GM18502 (cell line): ENCODE measurements around the gene POLG.

ENCODE experiments used
- ATAC-seq: cut with Tn5 transposase; IDR thresholded peaks from one replicate; pipeline ENCODE4 v1.9.1; 2021; ENCODE audit warnings: mild to moderate bottlenecking; ENCODE audit not compliant: unreplicated experiment, poor library complexity

The POLG gene

DNA sequence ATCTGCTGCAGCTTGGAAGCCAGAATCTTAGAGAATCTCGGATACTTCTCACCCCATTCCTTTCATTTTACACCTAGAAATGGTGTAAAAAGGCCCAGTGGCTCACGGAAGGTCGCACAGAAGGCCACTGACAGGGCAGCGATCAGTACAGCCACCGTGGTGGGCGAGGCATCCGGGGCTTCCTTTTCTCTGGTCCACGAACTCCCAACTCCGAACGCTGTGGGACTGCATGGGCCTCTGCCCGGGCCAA lies 36.3 kb upstream of the POLG start:
- ATAC-seq = no peak

DNA sequence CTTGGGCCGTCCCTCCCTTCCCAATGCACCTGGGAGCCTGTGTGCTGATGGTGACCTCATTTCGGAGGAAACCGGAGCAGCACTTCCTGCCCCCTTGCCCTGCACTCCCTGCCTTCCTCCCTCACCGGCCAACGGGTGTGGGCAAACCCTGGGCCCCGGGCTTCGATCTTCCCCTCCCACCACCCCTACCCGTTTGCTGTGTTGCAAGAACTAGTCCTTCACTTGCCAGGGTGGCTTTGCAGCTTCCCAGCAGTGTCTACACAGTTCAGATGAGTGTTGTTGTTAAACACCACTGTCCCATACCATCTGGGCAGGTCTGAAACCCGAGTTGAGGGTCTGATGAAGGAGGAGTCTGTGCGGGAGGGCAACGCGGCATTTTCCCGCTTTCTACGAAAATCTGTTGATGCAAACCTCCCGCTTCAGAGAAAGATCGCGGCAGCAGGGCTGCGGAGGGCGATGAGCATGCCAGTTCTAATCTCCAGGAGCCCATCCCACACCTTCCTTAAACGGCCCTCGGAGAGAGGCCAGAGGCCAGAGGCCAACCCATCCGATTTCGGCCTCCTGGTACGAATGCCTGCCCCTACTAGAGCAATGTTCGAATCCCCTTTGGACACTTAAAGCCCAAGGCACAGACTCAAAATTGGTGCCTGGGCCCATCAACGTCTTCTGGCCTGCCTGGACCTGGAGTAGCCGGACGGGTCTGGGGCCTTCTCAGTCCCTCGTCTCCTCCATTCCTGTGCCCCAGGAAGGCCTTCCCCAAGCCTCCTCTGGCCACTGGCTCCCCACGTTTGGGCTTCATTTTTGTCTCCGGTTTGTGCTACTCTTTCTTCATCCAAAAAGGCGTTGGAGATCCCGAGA lies 35.7 kb upstream of the POLG start:
- ATAC-seq = no peak

DNA sequence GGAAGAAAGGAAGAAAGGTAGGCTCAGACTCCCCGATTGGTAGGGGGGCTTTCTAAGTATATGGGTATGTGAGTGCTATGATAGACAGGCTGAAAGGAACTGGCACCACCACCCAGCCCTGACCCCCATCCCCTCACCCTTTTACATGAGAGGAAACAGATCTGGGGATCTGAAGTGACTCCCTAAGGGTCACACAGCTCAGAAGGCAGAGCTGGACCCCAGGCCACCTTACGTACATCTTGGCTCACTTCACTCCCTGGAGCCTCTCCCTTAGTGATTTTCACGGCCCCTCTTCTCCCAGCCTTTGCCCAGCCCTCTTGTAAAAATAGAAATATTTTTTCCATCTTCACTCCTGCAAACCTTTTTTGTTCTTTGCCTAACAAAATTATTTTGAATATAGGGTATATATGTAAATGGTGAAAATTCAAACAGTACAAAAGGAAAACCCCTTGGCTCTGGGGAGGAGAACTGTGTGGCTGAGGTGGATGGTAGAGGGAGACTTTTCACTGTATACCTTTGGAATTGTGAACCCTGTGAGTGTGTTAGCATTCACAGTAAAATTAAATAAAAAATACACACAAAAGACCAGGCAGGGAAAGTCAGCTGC lies 34.8 kb upstream of the POLG start:
- no peak for ATAC-seq

DNA sequence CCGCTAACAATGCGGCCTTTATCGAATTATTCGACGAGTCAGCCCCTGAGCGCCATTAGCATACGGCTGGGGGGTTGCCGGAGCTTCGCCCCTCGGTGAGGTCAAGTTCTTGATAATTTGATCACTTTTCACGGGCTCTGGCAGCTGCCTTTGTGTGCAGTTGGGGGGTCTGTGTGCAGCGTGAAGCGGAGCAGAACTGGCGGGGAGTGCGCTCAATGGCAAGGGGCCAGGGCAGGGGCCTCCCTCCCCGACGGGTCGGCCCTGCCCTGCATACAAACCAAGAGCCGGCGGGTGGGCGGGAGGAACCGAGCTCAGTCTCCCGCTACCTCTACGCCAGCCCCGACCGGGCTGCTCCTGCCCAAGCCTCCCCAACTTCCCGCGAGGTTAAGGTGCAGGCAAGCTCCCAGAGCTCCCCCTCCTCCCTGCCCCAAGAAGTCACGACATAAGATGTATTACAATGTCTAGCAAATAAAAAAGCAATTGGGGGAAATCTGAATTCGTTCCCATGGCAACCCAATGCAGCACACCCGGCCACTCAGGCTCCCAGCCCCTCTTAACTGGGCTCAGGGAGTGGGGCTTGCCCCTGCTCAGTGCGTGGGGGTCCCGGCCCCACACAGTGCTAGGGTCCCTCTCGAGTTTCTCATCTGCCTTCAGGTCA lies 34.1 kb upstream of the POLG start:
- no peak for ATAC-seq

DNA sequence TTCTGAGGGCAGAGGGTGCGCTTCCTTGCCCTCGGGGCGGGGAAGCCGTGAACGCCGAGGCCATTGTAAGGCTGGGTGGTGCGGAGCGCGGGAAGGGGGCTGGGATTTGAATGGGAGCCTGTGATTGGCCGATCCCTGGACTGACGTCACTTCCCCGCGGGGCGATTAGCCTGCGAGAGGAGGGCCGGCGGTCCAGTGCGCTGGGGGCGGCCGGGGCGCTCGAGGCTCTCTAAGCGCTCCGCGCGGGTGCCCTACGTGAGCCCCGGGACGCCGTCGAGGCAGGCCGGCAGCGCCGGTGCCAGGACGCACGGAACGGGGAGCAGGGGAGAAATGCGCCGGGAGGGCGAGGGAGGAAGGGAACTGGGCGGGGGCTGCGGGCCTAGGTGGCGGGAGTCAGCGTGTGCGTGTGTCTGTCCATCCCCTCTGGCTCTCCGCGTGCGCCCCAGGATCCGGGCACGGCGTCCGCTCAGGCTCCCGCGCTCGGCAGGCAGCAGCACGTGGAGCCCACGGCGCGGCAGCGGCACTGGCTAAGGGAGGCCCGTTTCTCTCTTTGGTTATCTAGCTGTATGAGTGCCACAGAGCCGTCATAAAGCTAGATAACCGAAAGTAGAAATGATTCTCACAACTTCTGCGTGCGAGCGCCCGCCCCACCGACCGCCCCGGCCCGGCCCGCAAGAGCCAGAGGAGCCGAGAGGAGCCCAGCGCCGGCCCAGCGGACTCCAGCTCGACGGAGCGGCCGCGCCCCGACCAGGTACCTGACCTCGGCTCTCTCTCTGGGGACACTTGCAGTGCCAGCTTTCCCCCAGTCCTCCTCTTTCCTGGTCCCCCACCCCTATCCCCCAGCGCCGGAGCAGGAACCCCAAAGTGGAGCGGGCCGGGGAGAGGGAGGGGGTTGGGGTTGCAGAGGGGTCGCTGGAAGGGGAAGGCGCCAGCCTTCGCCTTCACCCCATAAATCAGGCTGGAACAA lies 33.1 kb upstream of the POLG start:
- ATAC-seq = no peak

DNA sequence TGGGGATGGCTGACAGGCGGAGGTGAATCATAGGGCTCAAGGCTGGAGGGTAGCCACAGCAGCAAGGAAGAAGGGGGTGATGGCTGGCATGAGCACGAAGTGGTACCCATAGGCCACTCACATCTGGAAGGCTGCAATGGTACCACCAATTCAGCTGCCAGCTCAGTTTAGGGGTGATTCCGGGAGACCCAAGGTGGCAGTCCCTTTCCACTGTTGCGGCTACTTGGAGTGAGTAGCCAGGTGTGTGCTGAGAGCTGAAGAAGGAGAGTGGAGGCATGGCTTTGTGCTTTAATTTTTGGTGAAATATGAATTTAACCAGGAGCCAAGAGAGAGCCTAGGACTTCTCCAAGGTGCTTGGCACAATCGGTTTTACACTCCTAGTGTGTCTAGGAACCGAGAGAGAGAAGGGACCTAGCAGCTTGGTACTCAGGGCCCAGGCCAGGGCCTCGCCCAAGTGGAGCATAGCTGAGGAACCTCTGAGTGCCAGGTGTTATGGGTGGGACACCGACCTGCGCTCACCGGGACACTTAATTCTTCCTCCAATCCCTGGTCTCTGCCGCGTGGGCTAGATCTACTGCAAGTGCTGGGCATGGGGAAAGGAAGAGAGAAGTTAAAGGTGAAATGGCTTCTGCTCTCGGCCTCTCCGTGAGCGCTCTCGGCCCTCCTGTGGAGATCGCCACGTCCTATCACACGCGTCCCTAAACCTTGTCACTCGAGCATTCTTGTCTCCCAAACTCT lies 32.2 kb upstream of the POLG start:
- no peak for ATAC-seq

DNA sequence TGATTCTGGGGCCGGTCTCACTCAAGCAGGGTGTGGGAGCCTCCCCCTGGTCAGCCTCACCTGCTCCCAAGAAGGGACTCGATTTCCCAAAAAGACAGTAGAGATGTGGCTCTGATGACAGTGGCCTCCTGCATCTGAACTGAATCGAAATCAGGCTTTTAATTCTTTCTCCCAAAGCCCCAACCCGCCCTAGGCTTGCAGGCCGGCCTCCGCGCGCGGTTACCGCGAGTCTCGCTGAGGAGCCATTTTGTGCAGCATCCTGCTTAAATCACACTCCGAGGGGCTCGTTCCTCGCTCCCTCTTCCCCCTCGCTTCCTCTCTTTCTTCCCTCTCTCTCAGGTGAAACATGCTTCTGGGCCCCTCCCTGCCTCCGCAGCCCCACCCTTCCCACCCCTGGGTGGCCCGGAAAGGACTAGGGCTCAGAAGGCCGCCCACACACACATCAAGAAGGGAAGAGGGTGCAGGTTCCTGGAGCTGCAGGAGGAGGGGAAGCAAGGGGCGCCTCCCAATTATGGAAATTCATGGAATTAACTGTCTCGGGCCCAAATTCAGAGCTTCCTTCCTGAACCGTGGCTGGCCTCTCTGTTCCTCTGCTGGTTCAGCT lies 30.9 kb upstream of the POLG start:
- ATAC-seq = no peak

DNA sequence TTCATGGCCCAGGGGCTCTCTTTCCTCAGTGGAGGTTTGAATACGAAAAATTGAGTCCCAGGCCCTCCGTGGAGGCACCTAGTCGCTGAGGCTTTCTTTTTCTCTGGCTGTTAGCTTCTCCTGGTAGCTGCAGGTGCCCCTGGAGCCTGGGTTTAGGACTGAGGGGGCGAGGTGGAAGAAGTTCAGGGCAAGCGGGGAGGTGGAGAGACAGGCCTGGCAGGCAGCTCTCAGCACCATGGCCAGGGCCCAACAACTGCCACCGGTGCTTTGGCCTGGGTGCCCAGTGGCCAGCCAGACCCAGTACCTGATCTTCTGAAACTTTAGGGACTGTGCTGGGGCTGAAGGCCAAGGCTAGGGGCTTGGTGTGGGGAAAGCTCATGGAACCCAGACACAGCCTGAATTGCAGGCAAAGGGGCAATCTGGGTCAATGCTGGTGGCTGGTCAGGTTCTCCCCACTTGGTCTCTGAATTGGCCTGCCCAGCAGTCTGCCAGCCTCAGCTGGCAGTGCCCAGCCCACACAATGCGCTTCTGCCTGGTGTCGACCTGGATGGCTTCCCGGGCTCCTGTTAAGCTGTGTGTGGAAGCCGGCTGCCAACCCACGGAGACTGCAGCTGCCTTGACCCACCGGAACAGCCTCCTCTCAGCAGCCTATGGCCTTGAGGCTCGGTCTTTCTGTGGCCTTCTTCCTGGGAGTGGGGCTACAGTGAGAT lies 30.3 kb upstream of the POLG start:
- no peak for ATAC-seq

DNA sequence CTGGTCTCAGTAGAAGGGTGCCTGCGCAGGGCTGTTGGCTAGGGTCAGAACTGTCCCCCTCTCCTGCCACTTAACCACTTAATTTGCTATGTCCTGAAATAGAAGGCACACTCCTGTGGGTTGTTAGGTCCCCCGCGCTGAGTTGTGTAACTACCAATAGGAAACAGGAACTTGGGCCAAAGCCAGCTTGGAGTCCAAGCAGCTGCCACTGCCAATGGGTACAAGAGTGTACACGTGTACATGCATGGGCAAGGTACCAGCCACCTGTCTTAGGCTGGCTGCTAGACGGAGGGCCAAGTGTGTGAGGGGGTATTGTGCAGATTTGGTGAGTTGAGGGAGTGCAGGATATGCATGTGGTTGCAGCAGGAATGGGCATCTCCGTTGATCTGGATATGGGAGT lies 29.7 kb upstream of the POLG start:
- ATAC-seq = no peak

DNA sequence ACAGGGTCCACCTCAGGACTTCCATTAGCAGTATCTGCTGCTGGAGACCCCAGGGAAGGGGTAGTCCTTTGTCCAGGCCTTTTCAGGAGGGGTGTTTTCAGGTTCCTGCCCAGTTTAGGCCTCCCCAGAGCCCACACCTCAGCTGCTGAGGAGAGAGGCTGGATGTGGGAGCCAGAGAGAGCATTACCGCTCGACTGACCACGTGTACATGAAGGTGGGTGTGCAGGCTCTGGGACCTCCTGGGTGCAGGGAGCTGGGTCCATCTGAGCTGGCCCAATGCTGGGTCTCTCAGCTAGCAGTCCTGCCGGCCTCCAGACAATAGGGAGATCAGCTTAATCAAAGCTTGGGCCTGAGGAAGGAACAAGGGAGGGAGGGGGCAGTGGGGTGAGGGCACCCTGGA lies 29.1 kb upstream of the POLG start:
- ATAC-seq = no peak

DNA sequence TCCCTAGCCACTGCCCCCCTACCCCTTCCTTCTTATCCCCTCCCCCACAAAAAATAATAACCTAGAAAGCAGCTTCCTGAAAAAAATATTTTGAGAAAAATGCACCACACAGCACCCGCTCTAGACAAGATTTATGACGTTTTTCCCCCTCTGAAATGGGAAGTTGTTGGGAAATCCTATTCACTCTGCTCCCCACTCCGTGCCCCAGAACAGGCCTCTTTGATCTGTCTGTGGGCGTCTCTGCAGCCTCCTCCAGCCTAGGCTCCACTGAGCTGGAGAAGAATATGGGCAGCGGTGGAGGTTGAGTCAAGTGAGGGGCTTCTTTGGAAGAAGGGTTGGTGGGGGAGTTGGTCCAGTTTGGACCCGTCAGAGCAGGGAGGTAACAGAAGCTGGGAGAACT lies 28.5 kb upstream of the POLG start:
- ATAC-seq = no peak

DNA sequence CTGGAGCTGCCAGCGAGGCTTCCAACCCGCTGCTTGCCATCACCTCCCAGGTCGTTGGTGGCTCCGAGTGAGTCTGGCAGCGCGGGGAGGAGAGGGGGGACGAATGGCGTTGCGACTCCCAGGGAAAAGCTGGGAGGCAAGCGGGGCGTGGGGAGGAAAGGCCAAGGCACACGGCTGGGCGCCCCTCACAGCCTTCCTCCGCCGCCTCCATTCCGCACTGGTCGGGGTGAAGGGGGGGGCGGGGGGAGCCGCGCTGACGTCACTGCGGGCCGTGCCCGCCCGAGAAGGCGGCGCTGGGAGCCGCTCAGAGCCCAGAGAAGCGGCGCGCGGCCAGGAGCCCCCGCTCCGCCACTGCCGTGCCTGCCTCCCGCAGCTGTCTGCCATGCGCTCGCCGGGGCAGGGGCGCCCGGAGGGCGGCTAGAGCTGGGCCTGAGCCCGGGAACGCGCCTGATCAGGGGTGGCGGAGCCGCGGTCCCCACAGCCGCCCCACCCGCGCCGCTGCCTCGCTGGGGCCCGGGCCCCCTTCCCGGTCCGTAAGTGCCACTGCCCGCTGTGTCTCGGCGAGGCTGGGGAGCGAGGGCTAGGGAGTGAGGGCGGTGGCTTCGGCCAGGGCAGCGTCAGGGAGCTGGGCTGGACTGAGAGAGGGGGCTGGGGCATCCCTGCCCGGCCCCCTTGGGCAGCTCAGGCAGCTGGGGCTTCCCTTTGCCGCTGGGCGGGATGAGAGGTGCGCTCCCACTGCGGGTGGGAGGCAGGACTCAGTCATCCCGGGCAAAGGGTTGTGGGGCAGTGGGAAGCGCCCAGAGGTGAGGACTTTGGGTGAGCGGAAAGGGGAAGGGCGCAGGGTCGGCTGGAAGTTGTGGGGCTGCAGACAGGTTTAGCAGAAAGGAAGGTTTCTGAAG lies 27.8 kb upstream of the POLG start:
- no peak for ATAC-seq

DNA sequence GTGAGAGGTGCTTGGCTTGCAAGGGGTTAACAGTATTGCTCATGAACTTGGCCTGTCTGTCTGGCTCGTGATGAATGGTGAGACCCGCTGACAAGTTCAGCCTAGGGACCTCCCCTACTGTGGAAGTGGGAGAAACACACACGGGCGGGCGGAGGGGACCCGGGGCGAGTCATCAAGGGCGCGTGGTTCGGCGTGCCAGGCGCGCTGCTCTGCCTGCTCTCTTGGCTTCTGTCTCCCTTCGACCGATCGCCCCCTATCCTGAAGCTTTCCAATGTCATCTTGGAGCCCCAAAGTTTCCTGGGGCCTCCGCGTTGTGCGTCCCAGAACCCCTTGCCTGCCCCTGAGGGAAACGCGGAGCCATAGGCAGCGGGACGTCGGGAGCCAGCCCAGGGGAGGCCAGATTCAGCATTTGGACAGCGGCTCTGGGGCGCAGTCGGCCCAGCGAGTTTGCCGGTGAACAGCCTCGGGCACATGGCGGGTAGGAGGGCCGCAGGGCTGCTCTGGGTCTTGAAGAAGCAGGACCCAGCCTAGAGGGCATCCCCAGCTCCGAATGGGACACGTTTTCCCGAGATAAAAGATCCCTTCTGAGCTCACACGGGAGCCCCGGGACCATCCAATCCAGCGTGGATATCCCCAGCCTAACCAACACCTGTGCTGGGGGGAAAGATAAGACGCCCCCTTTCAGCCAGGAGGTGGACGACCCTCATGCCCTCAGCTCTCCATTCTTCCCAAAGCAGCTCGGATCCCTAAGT lies 27.0 kb upstream of the POLG start:
- no peak for ATAC-seq

DNA sequence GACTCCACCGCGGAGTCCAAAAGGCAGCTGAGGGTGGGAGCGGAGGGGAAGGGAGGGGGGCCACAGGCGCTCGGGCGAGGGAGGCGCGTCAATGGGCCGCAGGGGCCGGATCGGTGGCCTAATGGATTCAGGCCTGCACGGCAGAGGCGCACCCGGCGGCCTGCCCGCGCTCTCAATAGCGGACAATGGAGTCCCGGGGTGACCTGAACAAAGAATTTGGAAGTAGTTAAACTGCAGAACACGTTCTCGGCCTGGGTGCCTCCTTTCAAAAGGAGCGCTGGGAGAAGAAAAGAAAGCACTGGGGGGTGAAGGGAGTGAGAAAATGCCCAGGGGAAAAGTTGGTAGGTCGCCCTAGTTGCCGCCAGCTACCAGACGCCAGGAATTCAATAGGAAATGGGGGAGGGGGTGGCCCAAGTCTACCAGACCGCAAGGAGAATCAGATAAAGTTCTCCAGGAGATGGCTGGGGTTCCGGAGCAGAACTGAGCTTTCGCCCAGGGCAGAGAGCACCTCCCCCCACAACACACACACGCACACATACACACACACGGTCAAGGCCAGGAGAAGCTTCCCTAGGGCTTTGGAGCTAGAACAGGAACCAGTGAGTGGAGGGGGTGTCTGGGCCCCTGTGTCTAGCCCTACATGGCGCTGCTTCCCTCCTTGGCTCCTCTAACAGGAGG lies 25.8 kb upstream of the POLG start:
- no peak for ATAC-seq

DNA sequence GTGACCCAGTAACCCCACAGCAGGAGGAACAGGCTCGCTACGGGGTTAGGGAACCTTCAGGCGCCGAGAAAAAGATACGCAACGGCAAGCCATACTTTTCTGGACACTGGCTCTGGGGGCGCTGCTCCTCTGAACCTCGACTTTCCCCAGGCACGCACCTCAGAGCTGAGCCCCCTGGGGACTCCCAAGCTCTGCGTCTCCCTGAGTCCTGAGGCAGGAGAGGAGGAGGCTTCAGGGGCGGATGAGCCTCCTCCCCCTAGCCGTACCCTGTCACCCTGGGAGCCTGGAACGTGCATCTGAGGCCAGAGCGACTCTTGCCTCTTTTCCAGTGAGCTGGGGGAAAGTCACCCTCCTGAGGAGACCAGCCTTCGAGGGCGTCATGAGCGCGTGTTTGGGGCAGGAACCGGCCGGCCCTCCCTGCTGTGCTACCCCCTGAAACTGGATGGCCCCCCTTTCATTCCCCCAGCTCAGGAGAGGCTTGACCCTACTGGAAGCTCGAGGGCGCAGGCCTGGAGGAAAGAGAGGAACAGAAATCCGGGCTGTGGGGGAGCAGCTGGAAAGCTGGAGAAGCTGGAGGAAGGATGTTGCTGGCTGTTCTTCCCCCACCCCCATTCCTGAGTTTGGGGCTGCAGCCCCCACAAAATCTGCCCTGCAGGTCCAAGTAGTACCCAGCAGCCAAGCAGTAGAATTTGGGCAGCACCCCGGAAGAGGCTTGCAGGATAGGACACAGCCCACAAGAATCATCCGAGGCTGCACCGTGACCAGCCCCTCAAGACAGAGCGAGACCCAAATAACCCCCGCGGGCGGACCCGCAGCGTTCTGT lies 25.1 kb upstream of the POLG start:
- ATAC-seq = no peak
